HL-60/S4 treated with phorbol 12-myristate 13-acetate at 8.2 ng/mL for 4 days and 3 days (cell line): ENCODE results near the gene SYNGR4.

Experiments
- in situ Hi-C: fragments of 300-500 bp; cut with MboI; formaldehyde crosslinking; loops from 2 replicates; pipeline ENCODE4 v1.15.0; 2022; ENCODE audit warnings: low sequenced_read_pairs

Gene SYNGR4

DNA sequence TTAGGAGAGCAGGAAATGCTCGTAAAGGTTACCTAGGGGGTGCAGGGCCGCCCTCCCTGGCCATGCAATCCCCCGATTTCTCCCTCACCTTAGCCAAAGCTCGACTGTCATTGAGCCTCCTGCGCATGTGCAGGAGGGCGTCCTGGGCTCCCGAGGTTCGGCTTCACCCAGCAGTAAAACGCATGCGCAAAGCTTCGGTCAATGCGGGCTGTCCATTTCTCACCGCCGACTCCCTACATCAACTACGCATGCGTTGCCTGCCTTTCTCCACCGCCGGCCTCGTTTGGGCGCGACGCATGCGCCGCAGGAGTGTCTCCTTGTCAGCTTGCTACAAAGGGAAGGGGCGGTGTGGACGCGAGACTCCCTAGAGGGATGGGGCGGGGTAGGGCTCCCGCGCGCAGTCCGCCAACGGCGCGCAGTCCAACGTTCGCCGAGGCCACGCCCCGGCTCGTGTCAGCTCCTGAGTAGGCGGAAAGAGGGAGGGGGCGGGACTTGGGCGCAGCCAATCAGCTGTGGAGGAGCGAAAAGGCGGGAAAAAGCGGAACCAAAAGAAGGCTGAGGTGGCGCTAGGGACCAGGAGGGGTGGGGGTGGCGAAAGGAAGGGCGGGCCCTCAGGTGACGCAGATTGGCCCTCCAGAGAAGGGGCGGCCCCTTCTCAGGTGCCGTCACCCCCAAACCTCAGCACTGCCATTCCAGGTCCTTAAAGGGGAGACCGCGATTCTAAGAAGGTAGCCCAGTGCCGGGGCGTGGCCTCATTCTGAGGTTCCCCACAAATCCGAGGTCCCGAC lies at the start of gene SYNGR4, which contains the start of gene TMEM143:
SYNGR4 (plus strand) TSS at position 558 of the 788 bp plus-strand sequence. CDS start 1,476 bp downstream, outside the sequence.
TMEM143 (minus strand) TSS at position 131 of the 788 bp plus-strand sequence; CDS start at position 111, 20 bp downstream.
- in situ Hi-C loops, result no loop called here

DNA sequence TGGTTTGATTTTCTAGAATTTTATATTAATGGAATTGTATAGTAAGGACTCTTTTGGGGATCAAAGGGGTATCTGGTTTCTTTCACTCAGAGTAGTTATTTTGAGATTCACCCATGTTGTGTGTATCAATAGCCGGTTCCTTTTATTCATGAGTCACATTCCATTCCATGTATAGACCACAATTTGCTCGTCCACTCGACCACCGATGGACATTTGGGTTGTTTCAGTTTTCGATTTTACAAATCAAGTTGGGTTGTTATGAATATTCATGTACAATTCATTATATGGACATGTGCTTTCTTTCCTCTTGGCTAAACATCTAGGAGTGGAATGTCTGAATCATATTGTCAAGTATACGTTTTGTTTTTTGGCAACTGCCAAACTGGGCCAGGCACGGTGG lies 48.5 kb upstream of the SYNGR4 start:
- in situ Hi-C loops, result loop anchor here (25.0 kb wide), 1 partner anchor 272 kb away; no protein-coding TSS in a partner anchor

- in situ Hi-C loops, result loop anchor here (25.0 kb wide), 1 partner anchor 270 kb away; no protein-coding TSS in a partner anchor
Observed at GRCh38 chr19:48317708-48317960, 46.5 kb upstream of the SYNGR4 start.

DNA sequence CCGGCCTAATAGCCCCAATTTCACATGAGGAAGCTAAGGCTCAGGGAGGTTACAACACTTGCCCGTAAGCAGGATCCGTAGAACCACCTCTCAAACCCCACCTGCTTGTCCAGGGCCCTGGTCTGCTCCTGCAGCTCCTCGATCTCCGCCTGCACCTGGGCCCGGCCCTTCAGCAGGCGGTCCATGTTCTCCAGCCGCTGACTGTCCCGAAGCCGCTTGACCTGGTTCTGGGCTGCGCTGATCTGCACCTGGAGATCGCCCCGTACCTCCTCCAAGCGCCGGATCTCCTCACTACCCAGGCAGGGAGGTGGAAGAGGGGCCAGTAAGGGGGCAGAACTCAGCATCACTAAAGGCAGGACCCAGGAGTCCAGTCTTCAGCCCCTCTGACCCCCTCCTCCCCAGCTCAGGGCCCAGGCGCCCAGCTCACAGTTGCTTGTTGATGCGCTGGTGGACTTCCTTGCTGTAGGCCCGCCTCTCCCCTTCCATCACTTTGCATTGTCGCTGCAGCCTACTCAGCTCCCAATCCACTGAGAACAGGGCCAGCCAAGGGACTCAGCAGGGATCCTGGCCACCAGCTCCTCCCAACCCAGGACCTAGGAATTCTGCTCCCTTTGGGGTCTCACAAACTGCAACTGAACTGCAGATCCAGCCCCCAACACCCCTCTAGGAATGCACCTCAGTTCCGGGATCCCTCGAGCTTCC lies 45.7 kb upstream of the SYNGR4 start:
- in situ Hi-C loops, result loop anchor here (25.0 kb wide), 1 partner anchor 269 kb away; no protein-coding TSS in a partner anchor

GRCh38 chr19:48319647-48320541 lies 44.3 kb upstream of the SYNGR4 start:
- in situ Hi-C loops, result loop anchor here (25.0 kb wide), 1 partner anchor 267 kb away; no protein-coding TSS in a partner anchor

- in situ Hi-C loops, result loop anchor here (25.0 kb wide), 1 partner anchor 266 kb away; no protein-coding TSS in a partner anchor
Observed at GRCh38 chr19:48321372-48321621, 42.9 kb upstream of the SYNGR4 start.

GRCh38 chr19:48321622-48322591 lies 42.3 kb upstream of the SYNGR4 start:
- in situ Hi-C loops, result loop anchor here (25.0 kb wide), 1 partner anchor 265 kb away; no protein-coding TSS in a partner anchor

DNA sequence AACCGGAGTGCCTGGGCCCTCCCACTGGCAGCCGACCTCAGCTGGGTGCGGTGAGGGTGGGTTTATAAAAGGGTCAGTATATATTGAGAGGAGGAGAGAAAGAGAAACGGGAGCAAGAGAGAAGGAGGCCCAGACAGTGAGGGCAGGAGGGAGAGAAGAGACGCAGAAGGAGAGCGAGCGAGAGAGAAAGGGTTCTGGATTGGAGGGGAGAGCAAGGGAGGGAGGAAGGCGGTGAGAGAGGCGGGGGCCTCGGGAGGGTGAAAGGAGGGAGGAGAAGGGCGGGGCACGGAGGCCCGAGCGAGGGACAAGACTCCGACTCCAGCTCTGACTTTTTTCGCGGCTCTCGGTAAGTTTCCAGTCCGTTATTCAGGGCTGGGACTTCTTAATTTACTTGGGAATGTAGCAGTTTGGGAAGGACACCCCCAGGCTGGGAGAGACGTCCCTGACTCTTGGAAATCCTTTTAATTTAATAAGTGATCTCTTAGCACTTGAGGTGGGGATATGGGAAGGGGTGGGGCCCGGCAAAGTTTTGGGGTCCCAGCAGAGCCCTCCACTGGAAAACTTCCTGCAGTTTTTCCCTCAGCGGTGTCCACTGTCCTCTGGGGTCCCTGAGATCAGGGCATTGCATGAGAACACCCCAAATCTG lies 38.8 kb upstream of the SYNGR4 start, which contains the start of gene EMP3:
EMP3 (plus strand) TSS at position 288 of the 646 bp plus-strand sequence. CDS start 1,293 bp downstream, outside the sequence.
- in situ Hi-C loops, result no loop called here

GRCh38 chr19:48329167-48329891 lies 34.8 kb upstream of the SYNGR4 start:
- in situ Hi-C loops, result no loop called here

GRCh38 chr19:48330012-48330681 lies 34.0 kb upstream of the SYNGR4 start:
- in situ Hi-C loops, result no loop called here

DNA sequence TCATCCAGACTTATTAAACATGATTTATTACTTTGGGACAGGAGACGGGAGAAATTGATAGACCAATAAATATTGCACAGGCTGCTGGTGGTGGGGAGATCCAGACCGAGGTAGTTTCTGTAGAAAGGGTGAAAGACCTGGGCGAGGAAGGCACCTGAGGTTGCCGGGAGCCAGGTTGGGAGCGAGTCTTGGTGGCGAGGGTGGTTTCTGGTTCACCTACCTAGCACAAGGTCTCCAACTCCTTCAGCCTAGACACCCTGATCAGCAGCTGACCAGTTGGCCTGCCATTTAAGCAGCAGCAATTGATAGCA lies 31.9 kb upstream of the SYNGR4 start:
- in situ Hi-C loops, result no loop called here

- in situ Hi-C loops, result no loop called here
Observed at GRCh38 chr19:48332662-48333466, 31.3 kb upstream of the SYNGR4 start.

DNA sequence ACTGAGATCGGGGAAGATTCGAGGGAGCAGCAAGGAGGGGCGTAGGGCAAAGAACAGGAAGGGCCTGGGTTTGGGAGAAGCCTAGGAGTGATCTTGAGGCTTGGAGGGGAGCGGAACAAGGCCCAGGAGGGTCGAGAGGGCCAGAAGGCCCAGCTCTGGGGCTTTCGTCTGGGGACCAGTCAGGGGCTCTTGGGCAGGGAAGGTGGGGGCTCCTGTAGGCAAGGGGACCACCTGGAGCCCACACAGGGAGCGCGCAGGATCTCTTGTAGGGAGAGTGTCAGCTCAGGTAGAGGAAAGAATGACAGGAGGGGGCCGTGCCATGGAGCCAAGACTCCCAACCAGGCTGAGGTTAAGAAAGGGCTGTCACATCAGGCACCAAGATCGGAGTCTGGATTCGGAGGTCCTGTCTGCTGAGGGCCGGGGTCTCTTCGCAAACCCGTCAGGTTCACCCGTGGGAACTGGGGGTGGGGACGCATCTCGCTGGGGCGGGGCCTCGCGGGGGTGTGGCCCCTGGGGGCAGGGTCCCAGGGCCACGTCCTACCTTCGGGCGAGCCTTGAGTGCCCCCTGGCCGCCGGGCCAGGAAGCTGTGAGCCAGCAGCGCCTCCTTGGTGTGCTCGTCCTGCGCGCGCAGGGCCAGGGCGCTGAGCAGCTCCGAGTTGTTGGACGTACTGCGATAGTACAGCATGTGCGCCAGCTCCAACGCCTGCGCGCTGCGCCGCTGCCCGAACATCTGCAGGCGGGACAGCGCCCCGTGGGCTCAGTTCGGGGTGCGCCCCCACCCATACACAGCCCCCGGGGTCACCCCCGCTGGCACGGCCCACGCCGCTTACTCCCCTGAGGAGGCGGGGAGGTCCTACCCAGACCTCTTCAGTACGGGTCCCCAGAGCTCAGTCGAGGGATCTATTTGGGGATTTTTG lies 30.4 kb upstream of the SYNGR4 start:
- in situ Hi-C loops, result no loop called here

GRCh38 chr19:48338253-48338755 lies 25.9 kb upstream of the SYNGR4 start:
- in situ Hi-C loops, result no loop called here

GRCh38 chr19:48338802-48339503 lies 25.2 kb upstream of the SYNGR4 start:
- in situ Hi-C loops, result no loop called here

GRCh38 chr19:48340995-48341394 lies 23.2 kb upstream of the SYNGR4 start:
- in situ Hi-C loops, result no loop called here
